ENCODE results near the gene LACTBL1.
"Not testable (repeated sequence)": the region's sequence is repeated elsewhere in the genome, so short reads cannot be mapped to it uniquely, and the experiment has no call there.

LACTBL1 gene

GRCh38 chr1:22976461-22977243 is 4.0 kb upstream of the LACTBL1 start:
- DNase-seq (ENCODE audit: low spot score), result peak; percentile 36

DNA sequence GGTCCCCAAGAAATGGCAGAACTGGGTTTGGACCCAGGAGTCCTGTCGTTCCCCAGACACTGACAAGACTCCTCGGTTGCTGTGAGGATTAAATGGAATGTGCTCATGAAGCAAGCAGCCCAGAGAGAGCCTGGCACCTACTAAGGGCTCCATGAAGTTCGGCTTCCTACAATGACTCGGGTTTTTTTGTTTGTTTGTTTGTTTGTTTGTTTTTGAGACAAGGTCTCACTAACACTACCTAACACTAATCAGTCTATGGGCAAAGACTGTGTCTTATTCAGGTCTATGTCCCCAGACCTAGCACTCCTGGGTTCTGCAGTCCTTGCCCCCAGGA is 3.4 kb upstream of the LACTBL1 start:
- DNase-seq (ENCODE audit: low spot score), result no peak

- no peak for DNase-seq (ENCODE audit: low spot score)
Observed at GRCh38 chr1:22975694-22976093, 3.0 kb upstream of the LACTBL1 start.

GRCh38 chr1:22971611-22972405 is 858 bp downstream of the LACTBL1 start:
- no peak for DNase-seq (ENCODE audit: low spot score)

DNA sequence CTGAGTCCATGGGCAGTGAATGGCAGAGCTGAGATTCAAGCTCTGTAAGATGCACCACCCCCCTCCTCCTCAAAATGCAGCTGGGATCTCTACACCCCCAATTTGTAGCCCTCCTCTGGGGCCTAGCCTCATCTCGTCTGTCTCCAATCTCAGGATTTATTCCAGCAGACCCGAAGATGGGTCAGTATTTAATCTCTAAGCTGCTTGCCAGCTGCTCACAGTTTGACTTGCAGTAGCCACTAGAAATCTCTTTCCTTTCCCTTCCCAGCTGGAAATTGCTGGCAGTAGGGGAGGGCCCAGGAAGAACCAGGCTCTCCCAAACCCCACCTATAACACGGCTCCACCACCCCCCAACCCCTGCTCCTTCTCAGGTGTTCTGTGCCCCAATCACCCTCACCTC is 1.5 kb downstream of the LACTBL1 start:
- no peak for DNase-seq (ENCODE audit: low spot score)

DNA sequence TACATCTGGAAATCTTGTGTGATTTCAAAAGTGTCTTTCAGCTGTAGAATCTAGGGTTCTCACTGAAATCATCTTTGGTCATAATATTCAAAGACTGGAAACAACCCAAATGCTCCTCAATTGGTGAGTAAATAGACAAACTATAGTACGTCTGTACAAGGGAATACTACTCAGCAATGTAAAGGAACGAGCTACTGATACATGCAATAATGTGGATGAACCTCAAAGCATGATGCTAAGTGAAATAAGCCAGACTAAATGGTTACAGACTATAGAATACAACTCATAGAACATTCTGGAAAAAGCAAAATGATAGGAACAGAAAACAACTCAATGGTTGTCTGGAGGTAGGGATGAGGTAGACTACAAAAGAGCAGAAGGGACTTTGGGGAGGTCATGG is 2.6 kb downstream of the LACTBL1 start:
- no peak for DNase-seq (ENCODE audit: low spot score)

DNA sequence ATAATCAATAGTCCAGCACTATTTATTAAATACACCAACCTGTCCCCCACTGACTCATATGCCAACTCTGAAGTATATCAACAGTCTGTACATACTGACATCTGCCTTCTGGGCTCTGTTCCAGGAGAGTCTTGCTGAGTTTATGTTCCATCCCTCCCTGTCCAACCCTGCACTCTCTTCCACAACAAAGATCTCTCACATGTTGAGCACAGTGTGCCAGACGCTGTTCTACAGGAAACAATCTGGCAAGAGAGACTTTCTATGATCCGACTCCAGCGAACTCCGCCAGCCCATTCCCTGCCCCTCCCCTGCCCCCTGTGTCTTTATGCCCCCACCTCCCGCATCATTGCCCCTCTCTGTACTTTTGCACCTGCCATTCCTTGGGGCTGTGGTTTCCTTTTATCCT is 3.4 kb downstream of the LACTBL1 start:
- no peak for DNase-seq (ENCODE audit: low spot score)

- DNase-seq (ENCODE audit: low spot score), result no peak
Observed at GRCh38 chr1:22967833-22968232, 4.8 kb downstream of the LACTBL1 start.

DNA sequence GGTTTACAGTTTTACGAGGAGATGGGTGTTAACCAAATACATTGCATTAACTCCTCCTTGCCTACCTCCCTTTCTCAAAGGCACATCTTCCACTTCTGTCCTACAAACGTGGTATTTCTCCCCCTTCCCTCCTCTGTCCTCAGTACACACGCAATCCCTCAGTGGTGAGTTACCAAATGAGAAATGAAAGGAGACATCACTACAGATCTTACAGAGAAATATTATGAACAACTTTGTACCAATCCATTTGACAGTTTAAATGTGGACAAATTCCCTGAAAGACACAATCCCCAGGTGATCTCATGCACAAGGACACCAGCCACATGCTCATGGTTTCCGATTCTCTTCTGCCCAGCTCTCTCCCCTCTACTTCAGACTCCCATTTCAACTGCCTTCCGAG is 6.4 kb downstream of the LACTBL1 start:
- DNase-seq (ENCODE audit: low spot score), result no peak

GRCh38 chr1:22963044-22963677 is 9.5 kb downstream of the LACTBL1 start:
- DNase-seq (ENCODE audit: low spot score), result no peak

GRCh38 chr1:22962558-22962957 is 10.1 kb downstream of the LACTBL1 start:
- no peak for DNase-seq (ENCODE audit: low spot score)

DNA sequence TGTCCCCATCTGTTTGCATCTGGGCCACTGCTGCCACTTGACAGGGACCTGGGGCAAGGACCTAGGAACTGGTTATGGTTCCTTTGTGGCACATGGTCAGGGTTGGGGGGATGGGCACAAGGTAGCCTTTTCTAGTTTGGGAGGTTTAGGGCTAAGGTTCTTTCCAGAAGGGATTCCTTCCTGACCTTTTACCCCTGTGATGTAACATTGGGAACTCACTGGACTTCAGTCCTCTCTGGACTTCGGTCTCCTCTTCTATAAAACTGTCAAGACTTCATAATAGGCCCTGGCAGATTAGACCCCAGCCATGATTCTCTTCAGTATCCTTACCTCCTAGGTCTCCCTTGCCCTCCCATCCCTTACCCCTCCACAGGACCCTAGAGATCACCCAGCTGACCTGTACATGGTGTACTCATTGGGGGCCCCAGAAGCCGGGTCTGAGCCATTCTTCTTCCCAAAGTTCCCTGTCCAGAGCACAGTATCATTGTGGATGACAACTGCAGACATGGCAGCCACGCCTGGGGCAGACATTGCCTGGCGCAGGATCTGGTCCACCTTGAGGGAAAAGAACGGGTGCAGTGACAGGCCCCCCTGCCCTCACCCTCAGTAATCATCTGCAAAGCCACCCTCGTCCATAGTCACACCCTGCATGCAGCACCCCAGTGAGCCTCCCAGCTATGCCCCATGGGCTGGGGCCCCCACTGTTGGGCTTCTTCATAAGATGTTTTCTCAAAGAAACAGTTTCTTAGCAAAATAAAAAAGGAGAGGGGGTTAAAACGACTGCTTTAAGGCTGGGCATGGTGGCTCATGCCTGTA is 12.9 kb downstream of the LACTBL1 start:
- no peak for DNase-seq (ENCODE audit: low spot score)

- DNase-seq (ENCODE audit: low spot score), result no peak
Observed at GRCh38 chr1:22958556-22958955, 14.1 kb downstream of the LACTBL1 start.

DNA sequence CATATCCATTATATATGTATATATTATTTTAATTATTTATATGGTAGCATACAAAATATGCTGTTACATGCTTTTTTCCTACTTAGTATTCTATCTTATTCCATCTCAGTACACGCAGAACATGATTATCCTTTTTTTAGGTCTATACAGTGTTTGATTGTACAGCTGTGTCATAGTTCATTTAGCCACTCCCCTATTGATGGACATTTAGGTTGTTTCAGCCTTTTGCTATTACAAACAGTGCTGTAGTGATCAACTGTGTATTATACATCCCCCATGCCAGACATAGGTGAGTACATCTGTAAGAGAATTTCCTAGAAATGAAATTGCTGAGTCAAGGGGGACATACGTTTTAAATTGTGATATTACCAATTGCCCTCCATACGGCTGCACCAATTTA is 15.6 kb downstream of the LACTBL1 start:
- no peak for DNase-seq (ENCODE audit: low spot score)

DNA sequence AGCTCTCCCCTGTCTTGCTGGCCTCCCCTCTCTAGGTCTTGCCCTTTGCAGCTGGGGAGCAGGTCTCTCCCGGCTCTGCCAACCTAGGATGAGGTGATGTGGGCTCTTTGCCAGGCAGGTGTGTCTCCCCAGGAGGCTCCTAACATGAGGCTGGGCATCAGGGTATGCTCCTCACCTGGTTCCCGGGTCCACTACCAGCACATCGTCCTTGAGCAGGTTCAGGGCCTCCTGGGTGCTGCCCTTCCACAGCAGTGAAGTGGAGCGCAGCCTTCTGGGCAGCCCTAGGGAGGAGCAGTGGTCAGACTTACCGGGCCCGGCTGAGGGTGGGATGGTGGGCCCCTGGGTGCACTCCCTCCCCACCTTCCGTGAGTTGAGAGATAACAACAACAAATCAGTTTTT is 17.5 kb downstream of the LACTBL1 start:
- DNase-seq (ENCODE audit: low spot score), result no peak

GRCh38 chr1:22953740-22954141 is 18.9 kb downstream of the LACTBL1 start:
- DNase-seq (ENCODE audit: low spot score), result no peak

GRCh38 chr1:22953057-22953739 is 19.5 kb downstream of the LACTBL1 start:
- DNase-seq (ENCODE audit: low spot score), result no peak

DNA sequence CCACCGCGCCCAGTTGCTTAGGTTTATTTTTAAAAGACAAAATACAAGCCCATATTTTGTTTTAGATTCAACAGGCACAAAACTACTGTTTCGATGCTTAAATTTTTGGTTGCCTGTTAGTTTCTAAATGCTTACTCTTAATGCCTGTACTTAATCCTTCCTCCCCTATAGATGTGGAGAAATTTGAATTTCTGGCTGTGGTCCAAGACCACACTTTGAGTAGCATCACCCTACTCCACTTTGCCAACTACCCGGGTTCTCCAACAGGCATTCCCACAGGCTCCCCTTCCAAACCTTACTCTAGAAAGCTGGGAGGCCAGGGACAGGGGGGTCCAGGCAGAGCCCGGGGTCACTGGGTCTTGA is 20.0 kb downstream of the LACTBL1 start:
- DNase-seq (ENCODE audit: low spot score), result no peak

DNA sequence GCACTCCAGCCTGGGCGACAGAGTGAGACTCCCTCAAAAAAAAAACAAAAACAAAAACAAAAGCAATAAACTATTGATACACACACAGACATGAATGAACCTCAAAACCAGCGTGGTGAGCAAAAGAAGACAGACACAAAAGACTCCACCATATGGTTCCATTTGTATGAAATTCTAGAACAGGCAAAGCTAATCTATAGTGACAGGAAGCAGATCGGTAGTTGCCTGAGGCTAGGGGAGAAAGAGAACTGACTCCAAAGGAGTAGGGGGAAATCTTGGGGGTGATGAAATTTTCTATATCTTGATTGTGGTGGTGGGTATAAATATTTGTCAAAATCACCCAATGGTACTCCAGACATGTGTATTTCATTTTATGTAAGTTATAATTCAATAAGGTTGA is 20.9 kb downstream of the LACTBL1 start:
- DNase-seq (ENCODE audit: low spot score), result no peak

DNA sequence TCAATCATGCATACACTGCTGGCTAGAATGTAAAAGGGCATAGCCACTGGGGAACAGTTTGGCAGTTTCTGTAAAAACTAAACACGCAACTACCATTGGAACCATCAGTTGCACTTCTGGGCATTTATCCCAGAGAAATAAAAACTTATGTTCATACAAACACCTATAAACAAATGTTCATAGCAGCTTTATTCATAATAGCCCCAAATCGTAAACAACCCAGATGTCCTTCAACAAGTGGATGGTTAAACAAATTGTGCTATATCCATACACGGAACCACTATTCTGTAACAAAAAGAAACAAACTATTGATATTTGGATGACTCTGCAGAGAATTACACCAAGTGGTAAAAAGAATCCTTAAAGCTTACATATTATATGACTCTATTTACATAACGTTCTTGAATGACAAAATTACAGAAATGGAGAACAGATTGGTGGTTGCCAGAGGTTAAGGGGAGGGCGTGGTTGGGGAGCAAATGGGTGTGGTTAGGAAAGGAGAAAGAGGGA is 22.8 kb downstream of the LACTBL1 start:
- no peak for DNase-seq (ENCODE audit: low spot score)

- DNase-seq (ENCODE audit: low spot score), result not testable (repeated sequence)
Observed at GRCh38 chr1:22945171-22945570, 27.5 kb downstream of the LACTBL1 start.

Data from putamen (tissue), 1 donor.